Measurements from ENCODE around the gene RC3H1. TPM values are rescaled to one million over a fixed set of nuclear protein-coding genes. Genes with fewer than 3 reads are reported as not detected.

The RC3H1 gene
- total RNA-seq, 4 donors from 2014 or later = 37.3 to 49.8 (median 40.4) TPM

GRCh38 chr1:173900992-173901391, 121.2 kb downstream of the RC3H1 start:
- 58 to 69% methylated on average over 3 of the region's 3 CpGs for WGBS, 2 donors (ENCODE audit: low coverage in 1 of 2)
- Histone ChIP-seq H3K27me3 (no peaks in the 10 kb centered on the region), H3K9me3 (no peaks in the 10 kb centered on the region), H3K4me1 (peaks cover 0 to 4% (median 0%) of the 10 kb centered on the region in 3 donors), H3K36me3 (no peaks in the 10 kb centered on the region), H3K27ac (no peak overlapping the region), H3K4me3 (no peak overlapping the region)
- TF ChIP-seq CTCF (IDR thresholded peaks at IDR 0.05) (no peak), POLR2AphosphoS5 (IDR thresholded peaks at IDR 0.05) (no peak), EP300 (IDR thresholded peaks at IDR 0.05) (no peak), POLR2A (IDR thresholded peaks at IDR 0.05) (no peak)
- no peak for ATAC-seq

- WGBS, 2 donors (ENCODE audit: low coverage in 1 of 2) = 52 to 76% methylated on average over 2 of the region's 2 CpGs
- H3K4me1 ChIP-seq = peaks cover 0 to 4% (median 0%) of the 10 kb centered on the region in 3 donors
- H3K4me3 ChIP-seq = no peak overlapping the region
- H3K27me3 ChIP-seq = no peaks in the 10 kb centered on the region
- ATAC-seq = no peak
- no peak overlapping the region for H3K27ac ChIP-seq
- TF ChIP-seq CTCF (IDR thresholded peaks at IDR 0.05) (no peak), POLR2A (IDR thresholded peaks at IDR 0.05) (no peak), POLR2AphosphoS5 (IDR thresholded peaks at IDR 0.05) (no peak), EP300 (IDR thresholded peaks at IDR 0.05) (no peak)
- no peaks in the 10 kb centered on the region for H3K36me3 ChIP-seq
- H3K9me3 ChIP-seq = no peaks in the 10 kb centered on the region
Measured at GRCh38 chr1:173900427-173900826, 121.7 kb downstream of the RC3H1 start.

GRCh38 chr1:173894189-173894588, 128.0 kb downstream of the RC3H1 start:
- Histone ChIP-seq H3K36me3 (no peaks in the 10 kb centered on the region), H3K9me3 (no peaks in the 10 kb centered on the region), H3K27ac (no peak overlapping the region), H3K4me3 (no peak overlapping the region), H3K27me3 (no peaks in the 10 kb centered on the region), H3K4me1 (no peaks in the 10 kb centered on the region)
- no peak for ATAC-seq
- WGBS, 2 donors (ENCODE audit: low coverage in 1 of 2) = 87 to 95% methylated on average over 2 of the region's 3 CpGs
- no peak for TF ChIP-seq POLR2AphosphoS5 (IDR thresholded peaks at IDR 0.05)
- TF ChIP-seq POLR2A (IDR thresholded peaks at IDR 0.05) = no peak
- no peak for TF ChIP-seq CTCF (IDR thresholded peaks at IDR 0.05)
- TF ChIP-seq EP300 (IDR thresholded peaks at IDR 0.05) = no peak

GRCh38 chr1:173893611-173894010, 128.5 kb downstream of the RC3H1 start:
- no peaks in the 10 kb centered on the region for H3K9me3 ChIP-seq
- no peak overlapping the region for H3K4me3 ChIP-seq
- no peak for ATAC-seq
- 85 to 100% methylated on average over 1 of the region's 1 CpG for WGBS, 2 donors (ENCODE audit: low coverage in 1 of 2)
- H3K27ac ChIP-seq = no peak overlapping the region
- peaks cover 0 to 1% of the 10 kb centered on the region in 2 donors for H3K36me3 ChIP-seq
- no peaks in the 10 kb centered on the region for H3K4me1 ChIP-seq
- TF ChIP-seq POLR2AphosphoS5 (IDR thresholded peaks at IDR 0.05) = no peak
- TF ChIP-seq POLR2A (IDR thresholded peaks at IDR 0.05) = no peak
- no peak for TF ChIP-seq CTCF (IDR thresholded peaks at IDR 0.05)
- no peak for TF ChIP-seq EP300 (IDR thresholded peaks at IDR 0.05)
- H3K27me3 ChIP-seq = no peaks in the 10 kb centered on the region

- no peaks in the 10 kb centered on the region for H3K9me3 ChIP-seq
- no peak for ATAC-seq
- no peaks in the 10 kb centered on the region for H3K27me3 ChIP-seq
- no peak overlapping the region for H3K27ac ChIP-seq
- no peak overlapping the region for H3K4me3 ChIP-seq
- no peaks in the 10 kb centered on the region for H3K4me1 ChIP-seq
- WGBS, 2 donors (ENCODE audit: low coverage in 1 of 2) = 90 to 95% methylated on average over 2 of the region's 2 CpGs
- TF ChIP-seq EP300 (IDR thresholded peaks at IDR 0.05) = no peak
- no peak for TF ChIP-seq POLR2A (IDR thresholded peaks at IDR 0.05)
- TF ChIP-seq POLR2AphosphoS5 (IDR thresholded peaks at IDR 0.05) = no peak
- no peak for TF ChIP-seq CTCF (IDR thresholded peaks at IDR 0.05)
- H3K36me3 ChIP-seq = peaks cover 0 to 35% of the 10 kb centered on the region in 2 donors
Measured at GRCh38 chr1:173889885-173890284, 132.3 kb downstream of the RC3H1 start.

All from gastroesophageal sphincter (tissue), 4 donors.